ENCODE results near the gene SMC1A. TPM values are rescaled to one million over a fixed set of nuclear protein-coding genes. Genes with fewer than 3 reads are reported as not detected.

The SMC1A gene
- total RNA-seq, 4 donors from 2014 or later, result 22.4 to 64.3 (median 27.4) TPM

GRCh38 chrX:53362449-53362848 lies 60.0 kb downstream of the SMC1A start:
- 78 to 79% methylated on average over 2 of the region's 2 CpGs for WGBS, 2 donors
- Histone ChIP-seq H3K36me3 (no peaks in the 10 kb centered on the region), H3K27me3 (no peaks in the 10 kb centered on the region), H3K9me3 (no peaks in the 10 kb centered on the region), H3K27ac (no peak overlapping the region), H3K4me3 (no peak overlapping the region), H3K4me1 (no peaks in the 10 kb centered on the region)
- TF ChIP-seq CTCF (IDR thresholded peaks at IDR 0.05) (no peak), EP300 (IDR thresholded peaks at IDR 0.05) (no peak), POLR2A (IDR thresholded peaks at IDR 0.05) (no peak)
- DNase-seq (ENCODE audit: low spot score in 2 of 2), result no peak

GRCh38 chrX:53357799-53358530 lies 64.5 kb downstream of the SMC1A start:
- no peak for DNase-seq (ENCODE audit: low spot score in 2 of 2)
- TF ChIP-seq POLR2A (IDR thresholded peaks at IDR 0.05) (no peak), EP300 (IDR thresholded peaks at IDR 0.05) (no peak), CTCF (IDR thresholded peaks at IDR 0.05) (no peak)

GRCh38 chrX:53356186-53356585 lies 66.3 kb downstream of the SMC1A start:
- Histone ChIP-seq H3K27me3 (peaks cover 0 to 9% of the 10 kb centered on the region in 2 donors), H3K9me3 (no peaks in the 10 kb centered on the region), H3K36me3 (no peaks in the 10 kb centered on the region), H3K4me1 (no peaks in the 10 kb centered on the region), H3K27ac (no peak overlapping the region), H3K4me3 (no peak overlapping the region)
- no peak for TF ChIP-seq POLR2A (IDR thresholded peaks at IDR 0.05)
- TF ChIP-seq CTCF (IDR thresholded peaks at IDR 0.05), result no peak
- TF ChIP-seq EP300 (IDR thresholded peaks at IDR 0.05), result no peak
- WGBS, 2 donors, result 53 to 86% methylated on average over 2 to 14 of the region's 14 CpGs
- no peak for DNase-seq (ENCODE audit: low spot score in 2 of 2)

More at GRCh38 chrX:53357799-53358530, 64.5 kb downstream of the SMC1A start:
- 12 to 29% methylated on average over 5 to 8 of the region's 8 CpGs for whole genome bisulfite sequencing, 2 donors
- no peaks in the 10 kb centered on the region for H3K36me3 ChIP-seq
- H3K4me1 ChIP-seq, result no peaks in the 10 kb centered on the region
- H3K27ac ChIP-seq, result no peak overlapping the region
- no peaks in the 10 kb centered on the region for H3K9me3 ChIP-seq
- H3K4me3 ChIP-seq, result no peak overlapping the region
- H3K27me3 ChIP-seq, result peaks cover 0 to 9% of the 10 kb centered on the region in 2 donors

- WGBS, 2 donors, result 47 to 60% methylated on average over 2 of the region's 2 CpGs
- TF ChIP-seq POLR2A (IDR thresholded peaks at IDR 0.05) (no peak), EP300 (IDR thresholded peaks at IDR 0.05) (no peak), CTCF (IDR thresholded peaks at IDR 0.05) (no peak)
- Histone ChIP-seq H3K9me3 (no peaks in the 10 kb centered on the region), H3K4me1 (no peaks in the 10 kb centered on the region), H3K27me3 (peaks cover 0 to 9% of the 10 kb centered on the region in 2 donors), H3K4me3 (no peak overlapping the region), H3K27ac (no peak overlapping the region), H3K36me3 (no peaks in the 10 kb centered on the region)
- no peak for DNase-seq (ENCODE audit: low spot score in 2 of 2)
Observed at GRCh38 chrX:53354669-53355068, 67.8 kb downstream of the SMC1A start.

GRCh38 chrX:53347948-53348347 lies 74.5 kb downstream of the SMC1A start:
- H3K27me3 ChIP-seq, result no peaks in the 10 kb centered on the region
- H3K9me3 ChIP-seq, result no peaks in the 10 kb centered on the region
- DNase-seq (ENCODE audit: low spot score in 2 of 2), result no peak
- no peaks in the 10 kb centered on the region for H3K36me3 ChIP-seq
- H3K4me1 ChIP-seq, result no peaks in the 10 kb centered on the region
- WGBS, 2 donors, result 44 to 47% methylated on average over 2 of the region's 2 CpGs
- H3K4me3 ChIP-seq, result no peak overlapping the region
- TF ChIP-seq EP300 (IDR thresholded peaks at IDR 0.05), result no peak
- no peak for TF ChIP-seq POLR2A (IDR thresholded peaks at IDR 0.05)
- no peak for TF ChIP-seq CTCF (IDR thresholded peaks at IDR 0.05)
- no peak overlapping the region for H3K27ac ChIP-seq
